Measurements from ENCODE around the gene PRSS57.
A peak's percentile ranks its signal among the peaks of the same experiment; 100 is the strongest.
"Not testable (repeated sequence)": the region's sequence is repeated elsewhere in the genome, so short reads cannot be mapped to it uniquely, and the experiment has no call there.

The PRSS57 gene

DNA sequence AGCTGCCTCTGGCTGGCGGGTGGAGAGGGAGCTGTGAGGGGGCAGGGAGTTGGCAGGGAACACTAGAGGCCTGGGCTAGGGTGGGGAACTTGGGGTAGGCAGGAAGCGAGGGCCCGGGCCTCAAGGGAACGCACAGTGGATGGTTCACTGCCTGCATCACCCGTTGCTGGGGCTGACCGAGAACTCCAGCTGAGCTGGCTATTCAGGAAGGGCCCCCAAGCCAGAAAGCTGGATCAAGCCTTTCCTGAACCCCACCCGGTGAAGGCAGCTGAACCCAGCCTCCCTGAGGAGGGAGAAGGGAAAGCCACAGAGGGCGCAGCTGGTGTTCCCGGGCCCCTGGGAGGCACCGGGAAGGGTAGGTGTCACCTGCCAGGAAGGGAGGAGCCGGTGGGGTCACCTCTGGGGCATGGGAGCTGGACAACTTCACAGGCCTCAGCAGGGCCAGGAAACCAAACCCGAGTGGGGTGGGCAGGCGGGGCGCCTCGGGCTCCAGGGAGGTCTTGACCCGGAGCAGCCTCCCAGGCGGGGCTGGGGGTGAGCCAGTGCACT is 27.4 kb upstream of the PRSS57 start:
- DNase-seq, result no peak

DNA sequence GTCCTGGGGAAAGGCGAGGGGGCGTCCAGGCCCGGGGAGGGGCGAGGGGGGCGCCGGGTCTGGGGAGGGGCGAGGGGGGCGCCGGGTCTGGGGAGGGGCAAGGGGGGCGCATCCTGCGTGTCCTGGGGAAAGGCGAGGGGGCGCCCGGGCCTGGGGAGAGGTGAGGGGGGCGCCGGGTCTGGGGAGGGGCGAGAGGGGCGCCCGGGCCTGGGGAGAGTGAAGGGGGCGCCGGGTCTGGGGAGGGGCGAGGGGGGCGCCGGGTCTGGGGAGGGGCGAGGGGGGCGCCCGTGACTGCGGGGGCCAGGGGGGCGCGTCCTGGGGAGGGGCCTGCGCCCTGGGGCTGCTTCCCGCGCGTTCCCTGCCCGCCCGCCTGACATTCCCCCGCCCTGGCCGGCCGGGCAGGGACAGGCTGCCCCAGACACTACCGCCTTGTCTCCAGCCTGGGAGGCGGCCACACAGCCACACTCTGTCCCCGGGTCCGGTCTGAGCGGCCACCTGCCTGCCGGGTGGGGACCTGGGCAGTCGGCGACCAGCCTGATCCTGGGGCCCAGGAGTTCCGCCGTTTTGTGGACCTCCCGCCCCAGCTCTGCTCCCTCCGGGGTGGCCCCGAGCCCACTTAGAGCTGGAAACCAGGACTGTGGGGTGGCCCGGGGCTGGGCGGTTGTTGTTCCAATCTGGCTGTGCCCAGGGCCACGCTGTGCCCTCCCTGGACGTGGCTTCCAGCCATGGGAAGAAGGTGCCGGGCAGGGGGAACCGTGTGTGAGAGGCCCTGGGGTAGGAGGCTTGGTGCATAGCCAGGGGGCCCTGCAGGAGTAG is 25.3 kb upstream of the PRSS57 start:
- DNase-seq, result no peak

DNA sequence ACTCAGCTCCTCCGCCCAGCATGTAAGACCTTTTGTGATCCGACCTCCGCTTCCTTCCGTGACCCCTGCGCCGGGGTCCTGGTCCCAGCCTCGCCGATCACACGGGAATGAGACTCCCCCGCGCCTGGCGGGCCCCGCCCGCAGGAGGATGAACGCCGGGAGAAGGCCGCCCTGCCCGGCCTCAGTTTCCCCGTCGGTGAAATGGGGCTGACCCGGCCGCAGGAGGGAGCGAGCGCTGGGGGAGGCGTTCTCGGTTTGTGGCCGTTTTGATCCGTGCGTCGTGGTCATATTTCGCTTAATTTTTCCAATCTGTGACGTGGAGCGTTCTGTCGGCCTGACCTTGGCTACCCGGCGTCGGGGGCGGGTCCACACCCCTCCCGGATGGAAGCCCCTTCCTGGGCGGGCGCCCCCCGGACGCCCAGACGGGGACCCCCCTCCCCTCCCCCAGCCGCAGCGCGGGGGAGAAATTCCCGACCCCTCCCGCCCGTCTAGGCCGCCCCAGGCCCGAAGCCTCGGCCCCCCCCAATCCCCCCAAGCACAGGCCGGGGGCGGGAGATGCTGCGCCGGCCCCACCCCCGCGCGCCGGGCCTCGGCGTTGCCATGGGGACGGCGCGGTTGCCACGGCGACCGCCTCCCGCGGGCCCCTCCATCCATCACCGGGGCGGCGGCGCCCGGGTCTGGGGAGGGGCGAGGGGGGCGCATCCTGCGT is 24.5 kb upstream of the PRSS57 start:
- DNase-seq, result no peak

DNA sequence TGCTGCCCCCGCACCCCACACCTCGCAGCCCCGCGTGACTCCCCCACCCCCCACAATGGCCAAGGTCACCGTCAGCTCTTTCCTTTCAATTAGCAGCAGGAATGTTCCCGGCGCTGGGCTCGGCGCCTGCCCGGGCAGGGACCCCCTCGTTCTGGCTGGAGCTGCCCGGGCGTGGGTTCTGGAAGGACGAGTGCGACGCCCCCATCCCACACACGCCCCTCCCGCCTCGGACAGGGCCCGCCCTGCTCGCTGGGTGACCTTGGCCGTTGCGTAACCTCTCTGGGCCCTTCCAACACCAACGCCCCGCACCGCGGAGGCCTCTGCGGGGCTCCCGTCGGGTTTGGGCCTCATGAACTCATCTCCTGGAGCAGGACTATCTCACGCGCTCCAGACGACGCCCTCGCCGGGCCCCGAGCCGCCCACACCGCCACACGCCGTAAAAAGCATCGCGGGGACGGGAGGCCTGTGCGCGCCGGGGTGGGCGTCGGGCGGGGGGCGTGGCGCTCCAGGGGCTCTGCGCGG is 23.8 kb upstream of the PRSS57 start:
- no peak for DNase-seq

DNA sequence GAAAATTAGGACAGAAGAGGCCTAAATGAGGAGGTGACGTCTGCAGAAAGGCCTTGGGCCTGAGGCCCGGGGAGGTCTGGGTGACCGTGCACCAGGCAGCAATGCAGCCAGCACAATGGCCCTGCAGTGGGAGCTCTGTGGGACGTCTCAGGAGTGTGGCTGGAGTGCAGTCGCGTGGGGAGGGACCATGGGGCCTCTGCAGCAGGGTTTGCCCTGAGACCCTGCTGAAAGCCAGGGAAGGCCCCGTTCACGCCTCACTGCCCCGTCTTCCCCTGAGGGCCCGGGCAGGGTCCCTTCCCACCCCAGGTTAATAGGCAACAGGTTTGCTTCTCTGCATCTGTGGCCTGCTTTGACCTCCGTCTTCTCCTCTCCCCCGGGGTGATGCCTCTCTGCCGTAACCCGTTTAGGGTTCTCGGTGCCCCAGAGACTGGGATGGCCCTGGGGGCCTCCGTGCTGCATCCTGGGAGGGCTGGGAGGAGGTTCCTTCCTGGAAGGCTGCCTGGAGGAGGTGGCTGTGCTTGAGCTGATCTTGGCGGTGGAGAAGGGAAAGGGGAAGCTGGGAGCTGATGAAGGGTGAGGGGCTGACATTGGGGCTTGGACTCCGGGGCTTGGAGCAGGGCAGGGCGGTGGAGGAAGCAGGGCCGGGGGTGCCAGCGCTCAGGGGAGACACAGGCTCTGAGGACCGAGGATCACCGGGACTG is 23.1 kb upstream of the PRSS57 start:
- no peak for DNase-seq

DNA sequence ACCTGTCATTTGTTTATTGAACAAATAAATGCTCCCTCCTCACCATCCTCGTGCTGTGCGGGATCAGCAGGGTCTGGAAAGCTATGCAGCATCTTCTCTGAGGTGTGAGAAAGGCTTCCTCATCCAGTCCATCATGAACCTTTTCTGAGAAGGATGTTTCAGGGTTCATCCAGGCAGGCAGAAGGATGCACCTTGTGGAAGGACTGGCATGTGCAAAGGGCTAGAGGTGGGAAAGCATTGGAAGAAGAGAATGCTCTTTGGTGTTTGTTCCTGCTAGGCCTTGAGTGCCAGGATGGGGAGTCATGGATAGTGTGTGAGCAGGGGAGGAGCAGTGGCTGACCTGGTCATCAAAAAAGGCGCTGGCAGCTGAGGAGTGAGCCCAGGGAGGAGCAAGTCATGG is 20.1 kb upstream of the PRSS57 start:
- no peak for DNase-seq

DNA sequence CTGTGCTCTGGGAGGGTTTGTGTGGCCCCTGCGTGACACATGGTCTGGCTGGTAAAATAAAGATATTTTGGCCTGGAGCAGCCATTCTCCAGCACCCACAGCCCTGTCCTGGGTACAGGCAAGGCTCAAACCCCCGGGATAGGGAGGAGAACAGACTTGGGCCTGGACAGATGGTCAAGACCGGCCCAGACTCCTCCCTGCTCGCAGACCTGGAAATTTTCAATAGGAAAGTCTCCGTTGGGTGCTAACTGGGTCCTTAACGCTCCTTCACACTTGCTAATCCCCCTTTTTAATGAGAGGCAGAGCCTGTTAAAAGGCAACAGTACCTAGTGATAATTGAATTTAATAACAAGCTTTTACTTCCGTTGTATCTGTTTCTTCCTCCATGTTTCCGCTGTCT is 16.0 kb upstream of the PRSS57 start:
- DNase-seq, result no peak

DNA sequence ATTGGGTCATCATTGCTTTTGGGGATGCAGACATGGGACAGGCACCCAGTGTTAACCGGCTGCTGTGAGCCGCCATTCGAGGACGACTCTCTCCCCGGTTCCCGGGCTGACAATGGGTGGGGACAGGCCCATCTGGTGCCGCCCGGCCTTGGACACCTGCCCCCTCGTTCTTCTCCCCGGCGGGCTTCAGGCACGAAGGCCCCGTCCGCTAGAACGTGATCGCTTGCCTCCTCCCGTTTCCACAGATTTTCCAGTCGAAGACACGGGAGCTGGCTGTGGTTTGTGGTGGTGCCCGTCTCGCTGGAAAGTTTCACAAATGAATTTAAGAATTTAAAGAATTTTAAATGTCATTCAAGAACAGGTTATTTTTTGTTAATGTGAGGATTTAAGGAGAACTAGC is 15.5 kb upstream of the PRSS57 start:
- DNase-seq, result no peak

DNA sequence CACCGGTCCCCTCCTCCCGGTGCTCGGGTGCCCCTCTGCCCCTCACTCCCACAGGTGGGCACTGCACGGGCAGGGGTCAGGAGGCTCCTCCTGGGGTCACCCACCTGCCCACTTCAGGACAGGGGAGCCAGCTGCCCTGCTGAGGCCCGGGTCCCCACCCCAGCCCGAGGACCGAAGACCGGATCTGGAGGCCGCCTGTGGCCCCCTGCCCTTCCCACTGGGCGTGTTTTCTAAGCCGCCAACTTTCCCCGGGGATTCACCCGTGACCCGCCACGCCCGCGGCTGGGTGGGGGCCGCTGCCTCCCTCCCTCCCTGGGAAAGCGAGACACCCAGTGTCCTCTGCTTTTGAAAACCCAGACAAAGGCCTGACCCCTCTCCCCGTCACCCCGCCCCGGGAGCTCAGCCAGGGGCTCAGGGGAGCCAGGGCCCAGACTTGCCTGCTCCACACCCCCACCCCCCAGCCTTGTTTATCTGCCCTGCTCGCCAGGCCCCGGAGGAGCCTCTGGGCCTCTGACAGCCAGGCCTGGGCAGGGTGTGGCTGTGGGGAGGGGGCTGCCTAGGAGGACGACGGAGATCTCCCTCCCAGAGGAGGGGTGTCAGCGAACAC is 14.8 kb upstream of the PRSS57 start:
- no peak for DNase-seq

DNA sequence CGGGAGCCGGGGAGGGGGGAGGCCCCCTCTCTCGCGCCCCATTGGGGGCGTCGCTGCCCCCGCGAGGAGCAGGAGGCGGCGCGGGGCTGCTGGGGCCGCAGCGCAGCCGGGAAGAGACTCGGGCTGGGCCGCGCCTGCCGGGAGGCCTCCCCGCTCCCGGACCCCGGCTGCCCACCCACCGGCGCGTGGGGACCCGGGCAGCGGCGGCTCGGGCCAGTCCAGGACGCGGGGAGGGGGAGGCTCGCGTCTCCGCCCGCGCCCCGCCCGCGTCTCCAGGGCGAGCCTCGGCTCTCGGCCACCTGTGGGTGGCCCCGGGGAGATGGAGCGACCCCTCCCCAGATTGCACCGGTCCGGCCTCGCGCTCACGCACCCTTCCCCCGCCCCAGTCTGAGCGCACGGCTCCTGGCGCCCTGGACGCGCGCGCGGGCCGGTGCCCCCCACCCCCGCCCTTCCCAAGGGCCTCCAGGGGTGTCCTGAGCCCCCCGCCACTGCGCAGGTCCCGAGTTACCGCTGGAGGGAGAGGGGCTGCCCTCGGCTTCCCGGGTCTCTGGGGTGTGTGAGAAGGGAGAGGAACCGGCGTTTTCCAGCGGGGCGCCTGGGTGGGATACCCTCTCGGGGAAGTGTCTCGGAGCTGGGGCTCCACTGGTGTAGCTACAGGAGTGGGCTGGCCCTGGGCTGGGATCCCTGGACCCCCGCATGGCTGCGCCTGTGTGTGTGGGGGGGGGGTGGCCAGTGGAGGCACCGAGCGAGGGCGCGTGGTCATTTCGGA is 14.1 kb upstream of the PRSS57 start:
- DNase-seq, result no peak

DNA sequence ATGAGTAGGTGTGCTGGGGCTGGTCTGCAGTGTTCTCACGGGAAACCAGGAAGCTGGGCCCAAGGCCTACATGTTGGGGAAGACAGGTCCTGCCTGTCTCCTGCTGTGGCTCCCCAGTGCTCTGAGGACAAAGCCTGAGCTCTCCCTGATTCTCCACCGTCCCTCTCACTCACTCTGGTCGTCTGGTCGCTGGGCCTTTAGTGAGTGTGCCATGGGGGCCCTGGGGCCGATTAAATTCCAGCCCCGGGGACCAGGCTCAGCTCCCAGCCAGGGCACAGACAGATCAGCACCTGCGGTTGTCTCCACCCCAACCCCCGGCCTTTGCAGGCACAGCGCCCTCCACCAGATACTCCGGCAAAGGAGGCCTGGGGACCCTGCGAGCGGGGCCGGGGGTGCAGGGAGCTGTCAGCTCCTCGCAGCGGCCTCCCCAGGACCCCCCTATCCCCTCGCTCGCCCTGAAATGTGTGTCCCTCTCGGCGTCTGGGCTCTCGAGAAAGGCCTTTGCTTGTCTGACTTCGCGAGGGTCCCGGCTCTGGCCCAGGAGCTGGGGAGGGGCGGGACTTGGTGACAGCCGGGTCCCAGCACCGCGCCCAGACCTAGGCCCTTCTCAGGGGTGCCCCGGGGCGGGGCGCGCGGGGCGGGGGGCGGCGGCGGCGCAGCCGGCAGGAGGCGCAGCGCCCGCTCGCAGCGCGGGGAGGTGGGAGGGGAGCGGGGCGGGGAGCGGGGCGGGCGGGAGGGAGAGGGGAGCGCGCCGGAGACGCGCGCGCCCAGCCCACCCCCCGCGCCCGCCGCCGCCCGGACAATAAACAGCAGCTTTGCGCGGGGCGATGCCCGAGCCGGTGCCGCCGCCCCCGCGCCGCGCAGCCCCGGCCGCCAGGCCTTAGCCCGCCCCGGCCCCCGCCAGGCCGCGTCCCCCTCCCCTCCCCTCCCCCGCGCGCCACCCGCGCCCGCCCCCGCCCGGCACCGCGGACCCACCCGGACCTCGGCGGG is 13.2 kb upstream of the PRSS57 start, which contains the start of gene PALM:
Gene PALM, plus strand, starts transcription at position 782 of the 990 bp plus-strand sequence. CDS start 212 bp downstream, outside the sequence.
- DNase-seq, result no peak

DNA sequence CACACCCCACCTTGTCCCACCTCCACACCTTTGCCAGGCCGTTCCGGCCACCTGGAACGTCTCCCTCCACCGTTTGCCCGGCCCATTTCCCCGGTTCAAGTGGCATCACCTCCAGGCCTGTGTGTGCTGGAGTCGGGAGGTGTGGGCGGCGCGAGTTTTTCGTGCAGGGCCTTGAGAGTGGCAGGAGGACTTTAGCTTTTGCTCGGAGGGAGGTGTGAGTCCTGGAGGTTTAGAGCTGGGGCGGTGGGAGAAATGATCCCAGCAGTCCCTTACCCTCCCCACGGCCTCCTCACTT is 9.1 kb upstream of the PRSS57 start:
- no peak for DNase-seq

DNA sequence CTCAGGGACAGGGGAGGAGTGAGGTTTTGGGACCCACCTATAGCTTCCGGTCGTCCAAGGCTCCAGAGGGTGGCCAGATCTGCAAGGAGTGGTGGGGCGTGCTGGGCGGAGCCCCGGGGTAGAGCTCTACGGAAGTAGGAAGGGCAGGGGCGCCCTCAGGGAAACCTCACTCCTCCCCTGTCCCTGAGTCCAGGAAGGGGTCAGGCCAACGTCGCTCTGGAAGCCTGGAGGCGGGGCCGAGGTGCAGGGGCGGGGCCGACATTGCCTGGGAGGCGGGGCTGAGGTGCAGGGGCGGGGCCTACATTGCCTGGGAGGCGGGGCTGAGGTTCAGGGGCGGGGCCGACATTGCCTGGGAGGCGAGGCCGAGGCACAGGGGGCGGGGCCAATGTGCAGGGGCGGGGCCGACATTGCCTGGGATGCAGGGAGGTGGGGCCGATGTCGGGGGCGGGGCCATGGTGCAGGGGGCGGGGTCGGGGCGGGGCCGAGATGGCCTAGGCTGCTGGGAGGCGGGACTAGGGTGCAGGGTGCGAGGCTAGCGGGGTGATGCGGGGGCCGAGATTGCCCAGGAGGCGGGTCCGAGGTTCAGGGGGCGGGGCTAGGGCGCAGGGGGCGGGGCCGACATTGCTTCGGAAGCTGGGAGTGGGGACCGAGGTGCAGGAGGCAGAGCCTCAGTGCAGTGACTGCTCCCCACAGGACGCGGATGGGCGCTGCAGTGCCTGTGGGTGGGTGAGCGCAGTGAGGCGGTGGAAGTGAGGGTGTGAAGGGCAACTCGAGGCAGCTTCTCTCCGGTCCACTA is 8.6 kb upstream of the PRSS57 start:
- peak; percentile 92 for DNase-seq

DNA sequence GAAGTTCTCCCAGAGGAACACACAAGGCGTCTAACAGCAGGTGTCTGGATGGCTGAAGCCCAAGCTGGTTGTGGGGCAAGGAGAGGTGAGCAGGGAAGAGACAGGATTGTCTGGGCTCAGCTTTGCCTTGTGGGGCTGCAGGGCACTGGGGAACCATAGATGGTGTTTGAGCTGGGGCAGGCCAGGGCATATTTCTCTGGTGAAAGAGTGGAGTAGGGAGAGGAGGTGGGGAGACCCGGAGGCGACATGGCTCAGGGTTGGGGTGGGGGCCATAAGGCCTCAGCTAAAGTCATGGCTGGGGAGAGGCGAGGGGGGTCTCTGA is 8.0 kb upstream of the PRSS57 start:
- DNase-seq, result no peak

DNA sequence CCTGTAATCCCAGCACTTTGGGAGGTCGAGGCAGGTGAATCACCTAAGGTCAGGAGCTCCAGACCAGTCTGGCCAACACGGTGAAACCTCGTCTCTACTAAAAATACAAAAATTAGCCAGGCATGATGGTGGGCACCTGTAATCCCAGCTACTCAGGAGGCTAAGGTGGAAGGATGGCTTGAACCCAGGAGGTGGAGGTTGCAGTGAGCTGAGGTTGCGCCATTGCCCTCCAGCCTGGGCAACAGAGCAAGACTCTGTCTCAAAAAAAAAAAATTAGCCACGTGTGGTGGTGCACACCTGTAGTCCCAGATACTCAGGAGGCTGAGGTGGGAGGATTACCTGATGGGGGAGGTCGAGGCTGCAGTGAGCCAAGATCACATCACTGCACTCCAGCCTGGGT is 7.6 kb upstream of the PRSS57 start:
- DNase-seq, result not testable (repeated sequence)

DNA sequence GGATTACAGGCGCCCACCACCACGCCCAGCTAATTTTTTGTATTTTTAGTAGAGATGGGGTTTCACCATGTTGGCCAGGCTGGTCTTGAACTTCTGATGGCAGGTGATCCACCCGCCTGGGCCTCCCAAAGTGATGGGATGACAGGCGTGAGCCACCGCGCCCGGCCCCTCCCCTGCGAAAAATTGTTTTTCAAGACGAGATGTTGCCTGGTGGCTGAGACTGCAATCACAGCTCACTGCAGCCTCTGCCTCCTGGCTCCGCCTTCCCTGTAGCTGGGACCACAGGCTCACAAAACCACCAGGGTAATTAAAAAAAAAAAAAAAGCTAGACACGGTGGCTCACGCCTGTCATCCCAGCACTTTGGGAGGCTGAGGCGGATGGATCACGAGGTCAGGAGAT is 4.6 kb upstream of the PRSS57 start:
- peak; percentile 30 for DNase-seq

DNA sequence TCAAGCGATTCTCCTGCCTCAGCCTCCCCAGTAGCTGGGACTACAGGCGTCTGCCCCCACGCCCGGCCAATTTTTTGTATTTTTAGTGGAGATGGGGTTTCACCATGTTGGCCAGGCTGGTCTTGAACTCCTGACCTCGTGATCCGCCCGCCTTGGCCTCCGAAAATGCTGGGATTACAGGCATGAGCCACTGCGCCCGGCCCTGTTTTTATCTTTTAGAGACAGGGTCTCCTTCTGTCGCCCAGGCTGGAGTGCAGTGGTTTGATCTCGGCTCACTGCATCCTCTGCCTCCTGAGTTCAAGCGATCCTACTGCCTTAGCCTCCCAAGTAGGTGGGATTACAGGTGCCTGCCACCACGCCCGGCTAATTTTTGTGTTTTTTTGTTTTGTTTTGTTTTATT is 3.3 kb upstream of the PRSS57 start:
- peak; percentile 37 for DNase-seq

DNA sequence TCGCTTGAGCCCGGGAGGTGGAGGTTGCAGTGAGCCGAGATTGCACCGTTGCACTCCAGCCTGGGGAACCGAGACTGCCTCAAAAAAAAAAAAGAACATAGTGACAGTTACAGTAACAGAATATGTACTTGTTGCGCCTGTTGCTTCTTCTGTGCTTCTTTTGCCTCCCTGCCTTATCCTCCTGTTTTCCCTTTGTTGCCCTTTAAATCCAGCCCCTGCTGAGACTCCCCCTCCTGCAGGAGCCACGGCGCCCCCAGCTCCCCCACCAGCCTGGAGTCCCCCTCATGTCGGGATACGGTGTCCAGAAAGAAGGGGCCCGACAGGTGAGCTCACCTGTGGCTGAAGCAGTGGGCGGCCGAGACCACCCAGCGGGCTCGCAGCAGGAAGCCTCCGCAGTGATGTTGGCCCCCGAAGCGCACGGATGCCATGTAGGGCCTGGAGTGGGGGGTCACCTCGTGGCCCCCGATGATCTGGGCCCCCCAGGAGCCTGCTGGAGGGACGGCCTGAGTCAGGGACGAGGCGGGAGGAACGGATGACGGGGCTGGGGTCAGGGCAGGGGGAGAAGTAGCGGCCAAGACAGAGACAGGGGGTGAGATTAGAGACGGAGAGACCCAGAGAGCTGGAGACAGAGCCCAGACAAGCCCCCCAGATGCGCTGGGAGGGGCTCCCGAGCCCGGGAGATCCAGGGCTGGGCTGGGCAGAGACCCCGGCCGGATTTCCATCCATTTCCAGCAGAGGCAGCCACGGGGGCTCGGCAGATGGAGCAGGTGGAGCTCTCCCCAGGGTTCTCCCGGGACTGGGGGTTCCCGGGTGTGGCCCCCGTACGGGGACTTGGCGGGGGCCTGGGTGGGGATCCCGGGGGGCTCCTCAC is 536 bp downstream of the PRSS57 start:
- DNase-seq, result no peak

DNA sequence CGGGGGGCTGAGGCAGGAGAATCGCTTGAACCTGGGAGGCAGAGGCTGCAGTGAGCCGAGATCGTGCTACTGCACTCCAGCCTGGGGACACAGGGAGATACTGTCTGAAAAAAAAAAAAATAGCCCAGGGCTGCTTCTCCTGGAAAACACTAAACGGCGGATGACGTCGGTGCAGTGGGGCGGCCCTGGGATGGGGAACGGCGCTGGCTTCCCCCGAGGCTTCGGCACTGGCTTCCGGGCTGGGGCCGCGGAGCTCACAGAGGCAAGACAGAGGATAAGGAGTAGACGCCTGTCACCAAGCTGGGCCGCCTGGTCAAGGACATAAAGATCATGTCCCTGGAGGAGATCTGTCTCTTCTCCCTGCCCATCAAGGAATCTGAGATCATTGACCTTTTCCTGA is 5.0 kb downstream of the PRSS57 start:
- no peak for DNase-seq

Data from hematopoietic multipotent progenitor cell treated with erythropoietin and hydrocortisone succinate and interleukin-3 and kit ligand, for 8 days (in vitro differentiated cells).